Stomach (tissue), 9 donors: ENCODE data around the gene SMG9. TPM values are rescaled to one million over a fixed set of nuclear protein-coding genes. Genes with fewer than 3 reads are reported as not detected.
"Not testable (repeated sequence)": the region's sequence is repeated elsewhere in the genome, so short reads cannot be mapped to it uniquely, and the experiment has no call there.

Experiments
- DNase-seq, 2 donors: peaks; one replicate each; pipeline versions ENCODE4 v3.0.0 to v3.0.0-alpha.2; 2013 to 2019
- H3K27ac ChIP-seq, 5 donors: fragments of 200-600 bp in 4 of 5; sonication (generic) in 4 of 5; one replicate each; pipeline ENCODE4 v1.5.1; 2013 to 2019; ENCODE audit warnings: mild to moderate bottlenecking in 1 of 5, moderate library complexity in 1 of 5
- H3K27me3 ChIP-seq, 3 donors: fragments of 200-600 bp; sonication (generic); one replicate each; pipeline ENCODE4 v1.5.1; 2017 to 2019; ENCODE audit warnings: mixed run types in 1 of 3
- H3K36me3 ChIP-seq, 4 donors: fragments of 200-600 bp; sonication (generic); 1 replicate in 3 of 4; 2 replicates in 1 of 4; pipeline ENCODE4 v1.5.1; 2016 to 2019
- H3K4me1 ChIP-seq, 4 donors: fragments of 200-600 bp; sonication (generic); one replicate each; pipeline ENCODE4 v1.5.1; 2016 to 2019
- H3K4me3 ChIP-seq, 4 donors: fragments of 200-600 bp; sonication (generic) in 3 of 4; one replicate each; pipeline ENCODE4 v1.5.1; 2016 to 2019; ENCODE audit warnings: mild to moderate bottlenecking in 1 of 4
- H3K9me3 ChIP-seq, 4 donors: fragments of 200-600 bp; sonication (generic); one replicate each; pipeline ENCODE4 v1.5.1; 2016 to 2019
- CTCF ChIP-seq, 7 experiments: fragments of 450-650 bp in 4 of 7; fragments of 200-600 bp in 3 of 7; sonication (generic) in 3 of 7; IDR thresholded peaks; one replicate each; pipeline ENCODE4 v1.5.1; 2016 to 2019; ENCODE audit warnings: antibody characterized with exemption in 7 of 7, control low read depth in 2 of 7, mild to moderate bottlenecking in 1 of 7
- EP300 ChIP-seq: sonication (generic); formaldehyde crosslinking; IDR thresholded peaks from one replicate; pipeline ENCODE4 v1.6.1; 2017; ENCODE audit warnings: antibody characterized with exemption
- POLR2A ChIP-seq, 4 donors: fragments of 450-650 bp; IDR thresholded peaks; one replicate each; pipeline ENCODE4 v1.6.1; 2016; ENCODE audit warnings: antibody characterized with exemption in 4 of 4, control low read depth in 2 of 4, mild to moderate bottlenecking in 1 of 4, moderate library complexity in 1 of 4
- POLR2AphosphoS5 ChIP-seq, 3 donors: sonication (generic); formaldehyde crosslinking; IDR thresholded peaks; one replicate each; pipeline ENCODE4 v1.6.1; 2016; ENCODE audit warnings: antibody characterized with exemption in 3 of 3
- WGBS, 5 donors: extraction: QIAGEN DNeasy Blood & Tissue Kit in 3 of 5; methylation state at CpG; one replicate each; pipeline versions ENCODE4 v1.1.5 to v1.1.7; 2013 to 2018; 5-methylcytosine and 5-hydroxymethylcytosine counted together
- intact Hi-C: fragments of 100-400 bp; cut with DNase I; formaldehyde crosslinking; loops from one replicate; pipeline ENCODE4 v1.15.1; 2023; ENCODE audit warnings: low total_unique reads
- polyA plus RNA-seq, 3 donors: library from polyadenylated mRNA; stranded (reverse); fragments of 200-250 nt; gene quantifications; one replicate each; pipeline ENCODE4 v1.2.3, GENCODE V29; 2013
- total RNA-seq, 5 donors: library from RNA; depleted of rRNA; stranded (reverse); fragments of >200 nt; gene quantifications; one replicate each; pipeline versions ENCODE4 v1.1.0 to v1.2.3, GENCODE V29; 2014 to 2016
- donor health status: healthy with polysubstance abuse.
- donor health status: Bipolar disorder and iron deficiency.
- donor health status: healthy.

Gene SMG9
- total and polyA plus RNA-seq, 8 donors = 3.5 to 59.4 (median 17.0) TPM

- peaks cover 0 to 22% (median 4%) of the 10 kb centered on the region in 4 donors for H3K36me3 ChIP-seq
- no peak overlapping the region for H3K27ac ChIP-seq
- H3K4me3 ChIP-seq = peak overlapping the region in 1 of 4 donors; percentile 3
Observed at GRCh38 chr19:43776286-43776685, 21.5 kb upstream of the SMG9 start.

GRCh38 chr19:43775299-43775890 is 20.6 kb upstream of the SMG9 start:
- peaks cover 0 to 31% (median 8%) of the 10 kb centered on the region in 4 donors for H3K36me3 ChIP-seq
- no peak for DNase-seq
- no peak overlapping the region for H3K4me3 ChIP-seq
- H3K27me3 ChIP-seq = peaks cover 0 to 23% (median 0%) of the 10 kb centered on the region in 3 donors
- peak overlapping the region in 3 of 5 donors; percentile 38 to 64 (median 58) for H3K27ac ChIP-seq
- WGBS, 5 donors = 81 to 89% (median 84%) methylated on average over 7 of the region's 7 CpGs
- no peaks in the 10 kb centered on the region for H3K9me3 ChIP-seq
- intact Hi-C loops = no loop called here
- TF ChIP-seq CTCF (IDR thresholded peaks at IDR 0.05) = no peak
- no peak for TF ChIP-seq POLR2AphosphoS5 (IDR thresholded peaks at IDR 0.05)
- TF ChIP-seq POLR2A (IDR thresholded peaks at IDR 0.05) = no peak
- no peak for TF ChIP-seq EP300
- peaks cover 39 to 70% (median 57%) of the 10 kb centered on the region in 4 donors for H3K4me1 ChIP-seq

More at GRCh38 chr19:43776286-43776685, 21.5 kb upstream of the SMG9 start:
- peaks cover 0 to 30% (median 0%) of the 10 kb centered on the region in 3 donors for H3K27me3 ChIP-seq
- intact Hi-C loops = no loop called here
- peaks cover 39 to 79% (median 57%) of the 10 kb centered on the region in 4 donors for H3K4me1 ChIP-seq
- WGBS, 5 donors = 64 to 71% (median 67%) methylated on average over 10 to 11 of the region's 11 CpGs
- no peak for TF ChIP-seq EP300
- no peak for TF ChIP-seq POLR2AphosphoS5 (IDR thresholded peaks at IDR 0.05)
- no peak for DNase-seq
- no peaks in the 10 kb centered on the region for H3K9me3 ChIP-seq

GRCh38 chr19:43774940-43775258 is 20.1 kb upstream of the SMG9 start:
- peaks cover 0 to 35% (median 11%) of the 10 kb centered on the region in 4 donors for H3K36me3 ChIP-seq
- H3K9me3 ChIP-seq, intact Hi-C loops, DNase-seq: not testable (repeated sequence)
- peaks cover 0 to 23% (median 0%) of the 10 kb centered on the region in 3 donors for H3K27me3 ChIP-seq
- 33 to 65% (median 42%) methylated on average over 11 of the region's 11 CpGs for WGBS, 5 donors
- peak overlapping the region in 4 of 5 donors; percentile 20 to 64 (median 48) for H3K27ac ChIP-seq
- H3K4me1 ChIP-seq = peaks cover 39 to 66% (median 55%) of the 10 kb centered on the region in 4 donors
- H3K4me3 ChIP-seq = peak overlapping the region; percentile 27 to 37 (median 32)

GRCh38 chr19:43774103-43774939 is 19.6 kb upstream of the SMG9 start:
- TF ChIP-seq POLR2AphosphoS5 (IDR thresholded peaks at IDR 0.05) (peak in 2 of 3 donors; percentile 20 to 71), CTCF (IDR thresholded peaks at IDR 0.05) (peak in 5 of 7 experiments; percentile 18 to 57 (median 44)), POLR2A (IDR thresholded peaks at IDR 0.05) (no peak), EP300 (no peak)
- Histone ChIP-seq H3K27ac (peak overlapping the region in 4 of 5 donors; percentile 20 to 64 (median 48)), H3K36me3 (peaks cover 0 to 41% (median 14%) of the 10 kb centered on the region in 4 donors), H3K4me3 (peak overlapping the region; percentile 27 to 37 (median 32)), H3K4me1 (peaks cover 34 to 66% (median 50%) of the 10 kb centered on the region in 4 donors), H3K9me3 (no peaks in the 10 kb centered on the region), H3K27me3 (peaks cover 0 to 23% (median 0%) of the 10 kb centered on the region in 3 donors)
- DNase-seq = peak; percentile 80 to 94
- intact Hi-C loops = no loop called here
- 18 to 48% (median 24%) methylated on average over 16 to 63 of the region's 63 CpGs for WGBS, 5 donors

- TF ChIP-seq CTCF (IDR thresholded peaks at IDR 0.05) = no peak
- H3K27ac ChIP-seq = peak overlapping the region in 3 of 5 donors; percentile 7 to 64 (median 58)
- DNase-seq = no peak
- intact Hi-C loops = no loop called here
- H3K9me3 ChIP-seq = no peaks in the 10 kb centered on the region
- peaks cover 29 to 66% (median 47%) of the 10 kb centered on the region in 4 donors for H3K4me1 ChIP-seq
- peak overlapping the region in 1 of 4 donors; percentile 37 for H3K4me3 ChIP-seq
- peaks cover 0 to 17% (median 0%) of the 10 kb centered on the region in 3 donors for H3K27me3 ChIP-seq
- WGBS, 5 donors = 52 to 67% (median 65%) methylated on average over 5 of the region's 5 CpGs
- peaks cover 0 to 45% (median 15%) of the 10 kb centered on the region in 4 donors for H3K36me3 ChIP-seq
Observed at GRCh38 chr19:43773725-43774102, 19.0 kb upstream of the SMG9 start.
